Measurements from ENCODE around the gene KIF1A. TPM values are rescaled to one million over a fixed set of nuclear protein-coding genes. Genes with fewer than 3 reads are reported as not detected.

Gene KIF1A
- polyA plus RNA-seq, 1 donor (not counting 4 experiments of a cell fraction or from before 2014, with no cell fraction given): not detected

DNA sequence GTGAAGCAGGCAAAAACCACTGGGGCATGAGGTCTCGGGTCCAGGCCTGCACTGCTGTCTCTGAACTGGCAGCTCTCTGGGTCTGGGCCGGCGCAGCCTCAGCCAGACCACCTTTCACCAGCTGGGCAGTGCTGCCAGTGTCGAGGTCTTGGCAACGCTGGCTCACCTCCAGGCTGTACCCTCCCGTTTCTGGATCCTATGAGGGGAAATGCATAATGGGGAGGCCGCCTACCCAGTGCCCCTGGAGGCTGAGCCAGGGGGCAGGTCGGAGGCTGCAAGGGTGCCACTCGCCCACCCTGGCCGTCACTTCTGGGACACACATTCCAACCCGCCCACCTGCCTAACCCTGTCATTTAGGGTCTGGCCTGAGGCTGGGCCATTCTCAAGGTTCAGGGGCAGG, 24.6 kb downstream of the KIF1A start:
- H3K4me1 ChIP-seq (ENCODE audit: control insufficient read depth, extremely low read depth, insufficient read depth, low read length): no peaks in the 10 kb centered on the region
- H3K36me3 ChIP-seq (ENCODE audit: control insufficient read depth in 2 of 2, extremely low read depth in 1 of 2, insufficient read depth in 2 of 2, low read length in 2 of 2): no peaks in the 10 kb centered on the region
- FAIRE-seq (no peak), DNase-seq (ENCODE audit: low read depth, low spot score) (no peak)
- no peak overlapping the region for H3K4me2 ChIP-seq (ENCODE audit: control insufficient read depth, extremely low read depth, insufficient read depth, low read depth, low read length)
- no peaks in the 10 kb centered on the region for H3K9me3 ChIP-seq (ENCODE audit: control insufficient read depth, low read depth, low read length)
- no peak overlapping the region for H3K4me3 ChIP-seq (ENCODE audit: control insufficient read depth in 2 of 3, extremely low read depth in 1 of 3, insufficient read depth in 2 of 3, low read depth in 1 of 3, low read length in 3 of 3)
- H3K79me2 ChIP-seq (ENCODE audit: control insufficient read depth, insufficient read depth, low read length): no peaks in the 10 kb centered on the region
- no peak overlapping the region for H3K27ac ChIP-seq (ENCODE audit: control insufficient read depth, insufficient read depth, low read length)
- TF ChIP-seq, protein P1, sequence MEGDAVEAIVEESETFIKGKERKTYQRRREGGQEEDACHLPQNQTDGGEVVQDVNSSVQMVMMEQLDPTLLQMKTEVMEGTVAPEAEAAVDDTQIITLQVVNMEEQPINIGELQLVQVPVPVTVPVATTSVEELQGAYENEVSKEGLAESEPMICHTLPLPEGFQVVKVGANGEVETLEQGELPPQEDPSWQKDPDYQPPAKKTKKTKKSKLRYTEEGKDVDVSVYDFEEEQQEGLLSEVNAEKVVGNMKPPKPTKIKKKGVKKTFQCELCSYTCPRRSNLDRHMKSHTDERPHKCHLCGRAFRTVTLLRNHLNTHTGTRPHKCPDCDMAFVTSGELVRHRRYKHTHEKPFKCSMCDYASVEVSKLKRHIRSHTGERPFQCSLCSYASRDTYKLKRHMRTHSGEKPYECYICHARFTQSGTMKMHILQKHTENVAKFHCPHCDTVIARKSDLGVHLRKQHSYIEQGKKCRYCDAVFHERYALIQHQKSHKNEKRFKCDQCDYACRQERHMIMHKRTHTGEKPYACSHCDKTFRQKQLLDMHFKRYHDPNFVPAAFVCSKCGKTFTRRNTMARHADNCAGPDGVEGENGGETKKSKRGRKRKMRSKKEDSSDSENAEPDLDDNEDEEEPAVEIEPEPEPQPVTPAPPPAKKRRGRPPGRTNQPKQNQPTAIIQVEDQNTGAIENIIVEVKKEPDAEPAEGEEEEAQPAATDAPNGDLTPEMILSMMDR (optimal IDR thresholded peaks at IDR 0.05 in 1 of 3, IDR thresholded peaks at IDR 0.05 in 1 of 3, conservative IDR thresholded peaks at IDR 0.05 in 1 of 3; ENCODE audit: extremely low read depth in 1 of 3, insufficient read depth in 2 of 3, low read length in 3 of 3): no peak
- TF ChIP-seq EZH2 (IDR thresholded peaks at IDR 0.05; ENCODE audit: low read length): no peak
- H4K20me1 ChIP-seq (ENCODE audit: control insufficient read depth, extremely low read depth, insufficient read depth, low read length): no peaks in the 10 kb centered on the region
- peaks cover 31% of the 10 kb centered on the region for H3K27me3 ChIP-seq (ENCODE audit: control insufficient read depth, extremely low read depth, insufficient read depth, low read length)
- H2AFZ ChIP-seq (ENCODE audit: control insufficient read depth, low read length): no peak overlapping the region
- H3K9ac ChIP-seq (ENCODE audit: control insufficient read depth, extremely low read depth, insufficient read depth, low read length): no peak overlapping the region
- H3K9me1 ChIP-seq (ENCODE audit: control insufficient read depth, extremely low read depth, insufficient read depth, low read length): no peaks in the 10 kb centered on the region
- dilution Hi-C loops (cut with MboI; ENCODE audit: extremely low pct_ligation_motif_present, low sequenced_read_pairs): no loop called here

DNA sequence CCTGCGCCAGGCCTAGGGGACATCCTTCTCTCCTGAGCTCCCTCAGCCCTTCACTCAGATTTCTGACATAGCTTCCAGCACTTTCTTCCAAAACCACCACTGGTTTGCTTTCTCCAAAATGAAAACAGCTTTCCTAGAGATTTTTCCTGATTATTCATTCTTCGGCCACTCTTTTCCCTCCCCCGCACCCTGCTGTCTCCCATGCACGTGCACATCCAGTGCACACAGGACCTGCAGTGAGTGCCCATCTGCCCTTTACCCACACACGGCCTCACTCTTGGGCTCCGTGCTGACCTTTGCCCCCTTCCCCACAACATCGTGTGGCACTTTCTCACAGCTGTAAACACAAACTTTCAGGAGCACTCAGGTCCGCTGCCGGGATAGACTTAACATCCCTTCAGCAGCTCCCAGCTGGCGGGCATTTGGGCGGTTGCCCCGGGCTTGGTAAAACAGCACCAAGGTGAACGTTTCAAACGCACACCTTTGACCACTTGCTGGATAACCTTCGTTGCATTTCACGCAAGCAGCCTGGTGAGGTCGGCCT, 25.8 kb downstream of the KIF1A start:
- dilution Hi-C loops (cut with MboI; ENCODE audit: extremely low pct_ligation_motif_present, low sequenced_read_pairs): no loop called here
- Histone ChIP-seq H4K20me1 (ENCODE audit: control insufficient read depth, extremely low read depth, insufficient read depth, low read length) (no peaks in the 10 kb centered on the region), H3K27me3 (ENCODE audit: control insufficient read depth, extremely low read depth, insufficient read depth, low read length) (peaks cover 19% of the 10 kb centered on the region), H3K4me3 (ENCODE audit: control insufficient read depth in 2 of 3, extremely low read depth in 1 of 3, insufficient read depth in 2 of 3, low read depth in 1 of 3, low read length in 3 of 3) (no peak overlapping the region), H3K79me2 (ENCODE audit: control insufficient read depth, insufficient read depth, low read length) (no peaks in the 10 kb centered on the region), H3K9ac (ENCODE audit: control insufficient read depth, extremely low read depth, insufficient read depth, low read length) (no peak overlapping the region), H3K9me3 (ENCODE audit: control insufficient read depth, low read depth, low read length) (no peaks in the 10 kb centered on the region), H3K4me2 (ENCODE audit: control insufficient read depth, extremely low read depth, insufficient read depth, low read depth, low read length) (no peak overlapping the region), H3K27ac (ENCODE audit: control insufficient read depth, insufficient read depth, low read length) (no peak overlapping the region), H3K36me3 (ENCODE audit: control insufficient read depth in 2 of 2, extremely low read depth in 1 of 2, insufficient read depth in 2 of 2, low read length in 2 of 2) (no peaks in the 10 kb centered on the region), H3K4me1 (ENCODE audit: control insufficient read depth, extremely low read depth, insufficient read depth, low read length) (no peaks in the 10 kb centered on the region), H3K9me1 (ENCODE audit: control insufficient read depth, extremely low read depth, insufficient read depth, low read length) (no peaks in the 10 kb centered on the region), H2AFZ (ENCODE audit: control insufficient read depth, low read length) (no peak overlapping the region)
- TF ChIP-seq, protein P1 (optimal IDR thresholded peaks at IDR 0.05 in 1 of 3, IDR thresholded peaks at IDR 0.05 in 1 of 3, conservative IDR thresholded peaks at IDR 0.05 in 1 of 3; ENCODE audit: extremely low read depth in 1 of 3, insufficient read depth in 2 of 3, low read length in 3 of 3): no peak
- TF ChIP-seq EZH2 (IDR thresholded peaks at IDR 0.05; ENCODE audit: low read length): no peak
- DNase-seq (ENCODE audit: low read depth, low spot score) (no peak), FAIRE-seq (no peak)
